Rectal smooth muscle tissue (tissue), 1 donor: Measurements from ENCODE around the gene EFTUD2.
"Not testable (repeated sequence)": the region's sequence is repeated elsewhere in the genome, so short reads cannot be mapped to it uniquely, and the experiment has no call there.

Source experiments
- H3K27ac ChIP-seq: one replicate; pipeline ENCODE4 v1.7.0; 2013; ENCODE audit warnings: low read depth, low read length, inconsistent platforms
- H3K27me3 ChIP-seq: one replicate; pipeline ENCODE4 v1.7.0; 2013; ENCODE audit warnings: low read length; ENCODE audit not compliant: control insufficient read depth, insufficient read depth
- H3K36me3 ChIP-seq: one replicate; pipeline ENCODE4 v1.7.0; 2013; ENCODE audit warnings: low read length; ENCODE audit not compliant: control insufficient read depth, insufficient read depth
- H3K4me1 ChIP-seq: one replicate; pipeline ENCODE4 v1.7.0; 2013; ENCODE audit warnings: low read length; ENCODE audit not compliant: control insufficient read depth, insufficient read depth
- H3K4me3 ChIP-seq: one replicate; pipeline ENCODE4 v1.7.0; 2013; ENCODE audit warnings: low read length
- H3K9ac ChIP-seq: one replicate; pipeline ENCODE4 v1.7.0; 2013; ENCODE audit warnings: low read length

Gene EFTUD2

GRCh38 chr17:44820631-44821212 lies 78.5 kb downstream of the EFTUD2 start:
- peaks cover 22% of the 10 kb centered on the region for H3K4me1 ChIP-seq
- no peaks in the 10 kb centered on the region for H3K27me3 ChIP-seq
- H3K27ac ChIP-seq: peak overlapping the region; percentile 69
- H3K9ac ChIP-seq: no peak overlapping the region
- H3K4me3 ChIP-seq: no peak overlapping the region
- no peaks in the 10 kb centered on the region for H3K36me3 ChIP-seq

- peak overlapping the region; percentile 48 for H3K27ac ChIP-seq
- not testable (repeated sequence) for H3K4me3 ChIP-seq, H3K36me3 ChIP-seq, H3K9ac ChIP-seq, H3K27me3 ChIP-seq
- H3K4me1 ChIP-seq: peaks cover 22% of the 10 kb centered on the region
These were observed 80.7 kb downstream of the EFTUD2 start for GRCh38 chr17:44818508-44818907.

GRCh38 chr17:44812263-44812662 lies 87.0 kb downstream of the EFTUD2 start:
- Histone ChIP-seq H3K36me3 (no peaks in the 10 kb centered on the region), H3K4me1 (peaks cover 22% of the 10 kb centered on the region), H3K9ac (no peak overlapping the region), H3K4me3 (no peak overlapping the region), H3K27me3 (no peaks in the 10 kb centered on the region), H3K27ac (peak overlapping the region; percentile 64)

- Histone ChIP-seq H3K27ac (peak overlapping the region; percentile 78), H3K4me1 (peaks cover 47% of the 10 kb centered on the region)
- H3K27me3 ChIP-seq, H3K9ac ChIP-seq, H3K4me3 ChIP-seq, H3K36me3 ChIP-seq: not testable (repeated sequence)
These were observed 90.4 kb downstream of the EFTUD2 start for GRCh38 chr17:44808656-44809388.

GRCh38 chr17:44808156-44808555 lies 91.1 kb downstream of the EFTUD2 start:
- no peaks in the 10 kb centered on the region for H3K36me3 ChIP-seq
- no peaks in the 10 kb centered on the region for H3K27me3 ChIP-seq
- peaks cover 54% of the 10 kb centered on the region for H3K4me1 ChIP-seq
- H3K9ac ChIP-seq: no peak overlapping the region
- H3K27ac ChIP-seq: peak overlapping the region; percentile 78
- H3K4me3 ChIP-seq: no peak overlapping the region

- H3K9ac ChIP-seq: no peak overlapping the region
- peak overlapping the region; percentile 78 for H3K27ac ChIP-seq
- H3K36me3 ChIP-seq: no peaks in the 10 kb centered on the region
- H3K27me3 ChIP-seq: no peaks in the 10 kb centered on the region
- H3K4me3 ChIP-seq: no peak overlapping the region
- H3K4me1 ChIP-seq: peaks cover 58% of the 10 kb centered on the region
These were observed 91.5 kb downstream of the EFTUD2 start for GRCh38 chr17:44807817-44808155.

- no peaks in the 10 kb centered on the region for H3K27me3 ChIP-seq
- H3K36me3 ChIP-seq: no peaks in the 10 kb centered on the region
- H3K27ac ChIP-seq: peak overlapping the region; percentile 78
- H3K4me3 ChIP-seq: no peak overlapping the region
- H3K4me1 ChIP-seq: peaks cover 61% of the 10 kb centered on the region
- H3K9ac ChIP-seq: no peak overlapping the region
These were observed 92.0 kb downstream of the EFTUD2 start for GRCh38 chr17:44807093-44807816.

GRCh38 chr17:44804302-44805089 lies 94.7 kb downstream of the EFTUD2 start:
- Histone ChIP-seq H3K27me3 (no peaks in the 10 kb centered on the region), H3K36me3 (no peaks in the 10 kb centered on the region), H3K4me3 (peak overlapping the region; percentile 4), H3K9ac (no peak overlapping the region), H3K27ac (peak overlapping the region; percentile 91), H3K4me1 (peaks cover 70% of the 10 kb centered on the region)

- H3K36me3 ChIP-seq: no peaks in the 10 kb centered on the region
- peak overlapping the region; percentile 91 for H3K27ac ChIP-seq
- H3K27me3 ChIP-seq: no peaks in the 10 kb centered on the region
- no peak overlapping the region for H3K4me3 ChIP-seq
- peaks cover 72% of the 10 kb centered on the region for H3K4me1 ChIP-seq
- no peak overlapping the region for H3K9ac ChIP-seq
These were observed 97.4 kb downstream of the EFTUD2 start for GRCh38 chr17:44801880-44802279.
